Right lobe of liver (tissue), 6 donors: Measurements from ENCODE around the gene PLRG1. TPM values are rescaled to one million over a fixed set of nuclear protein-coding genes. Genes with fewer than 3 reads are reported as not detected.

Experiments
- ATAC-seq, 4 donors: fragments of 200-7000 bp; cut with Tn5 transposase; one replicate each; pipeline ENCODE4 v1.9.1; 2020; ENCODE audit warnings: mild to moderate bottlenecking in 4 of 4, moderate library complexity in 4 of 4
- DNase-seq, 3 donors: peaks; one replicate each; pipeline ENCODE4 v3.0.0-alpha.2; 2020
- H3K27ac ChIP-seq, 3 donors: fragments of 200-600 bp; one replicate each; pipeline ENCODE4 v1.8.0; 2022
- H3K27me3 ChIP-seq, 2 donors: fragments of 200-600 bp; one replicate each; pipeline ENCODE4 v1.8.0; 2022
- H3K36me3 ChIP-seq, 4 donors: fragments of 200-600 bp; sonication (generic) in 1 of 4; one replicate each; pipeline versions ENCODE4 v1.5.1 to v1.8.0; 2017 to 2022; ENCODE audit warnings: control low read depth in 1 of 4
- H3K4me1 ChIP-seq, 4 donors: fragments of 200-600 bp; sonication (generic) in 1 of 4; one replicate each; pipeline versions ENCODE4 v1.5.1 to v1.8.0; 2017 to 2022; ENCODE audit warnings: control low read depth in 1 of 4
- H3K4me3 ChIP-seq, 3 donors: fragments of 200-600 bp; one replicate each; pipeline ENCODE4 v1.8.0; 2022
- H3K9me3 ChIP-seq, 4 donors: fragments of 200-600 bp; sonication (generic) in 1 of 4; one replicate each; pipeline versions ENCODE4 v1.5.1 to v1.8.0; 2017 to 2022; ENCODE audit warnings: control low read depth in 1 of 4
- POLR2A ChIP-seq: fragments of 450-650 bp; IDR thresholded peaks from one replicate; pipeline ENCODE4 v1.6.1; 2017; ENCODE audit warnings: antibody characterized with exemption, mild to moderate bottlenecking
- WGBS: methylation state at CpG from one replicate; pipeline ENCODE4 v1.1.6; 2018; ENCODE audit warnings: low coverage, low lambda C conversion rate; ENCODE audit not compliant: insufficient coverage; ENCODE audit errors: missing lambda C conversion rate; 5-methylcytosine and 5-hydroxymethylcytosine counted together
- intact Hi-C, 2 donors: fragments of 100-400 bp; cut with DNase I; formaldehyde crosslinking; loops; one replicate each; pipeline versions ENCODE4 v1.11.2 to v1.14.1; 2022
- total RNA-seq, 6 experiments: library from RNA; depleted of rRNA in 2 of 6; stranded (reverse); fragments of >200 nt in 2 of 6; fragmentation: NEBNext Ultra II Directional in 3 of 6; extraction: Animal tissue kit (Norgen Biotek cat#: 25700) in 3 of 6; gene quantifications; one replicate each; pipeline versions ENCODE4 v1.1.0 to v1.2.4, GENCODE V29; 2016 to 2023
- TF ChIP-seq, protein P1 (sequence below), 4 donors: fragments of 200-600 bp in 3 of 4; fragments of 450-650 bp in 1 of 4; IDR thresholded peaks; one replicate each; pipeline versions ENCODE4 v1.5.1 to v1.8.0; 2016 to 2022; ENCODE audit warnings: antibody characterized with exemption in 4 of 4, mild to moderate bottlenecking in 2 of 4
- donor health status: DM: no; HTN: yes; CAD: no.
- donor health status: DM: no; HTN: no; CAD: no.
- donor health status: DM: no; HTN: no; CAD: no.
- donor health status: DM: no; HTN: yes; CAD: no.
- donor health status: DM: no; HTN: yes; CAD: no.

PLRG1 gene
- total RNA-seq, 6 experiments from 2014 or later: 33.1 to 55.8 (median 39.2) TPM

DNA sequence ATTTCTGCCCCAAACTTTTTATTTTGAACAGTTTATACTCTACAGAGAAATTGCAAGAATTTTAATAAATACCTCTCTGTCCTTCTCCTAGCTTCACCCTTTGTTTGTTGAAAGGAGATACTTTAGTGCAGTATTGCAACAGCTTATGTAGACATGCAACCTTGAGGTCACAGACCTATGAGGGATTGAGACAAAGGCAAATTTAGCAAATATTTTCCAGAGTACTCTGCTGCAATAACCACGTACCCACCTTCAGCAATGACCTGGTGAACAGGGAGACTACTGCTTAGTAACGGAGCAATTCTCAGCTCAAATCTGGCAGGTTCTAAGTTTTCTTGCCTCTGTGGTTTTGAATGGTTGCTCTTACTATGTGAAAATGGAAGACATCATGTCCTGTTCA, 27.1 kb upstream of the PLRG1 start:
- ATAC-seq: peak; percentile 59 to 89 (median 72)
- Histone ChIP-seq H3K27ac (peak overlapping the region; percentile 17 to 84 (median 25)), H3K4me1 (peaks cover 0 to 35% (median 7%) of the 10 kb centered on the region in 4 donors), H3K36me3 (no peaks in the 10 kb centered on the region), H3K27me3 (no peaks in the 10 kb centered on the region), H3K9me3 (no peaks in the 10 kb centered on the region), H3K4me3 (peak overlapping the region in 1 of 3 donors; percentile 8)
- DNase-seq: no peak
- no peak for TF ChIP-seq POLR2A
- TF ChIP-seq, protein P1, sequence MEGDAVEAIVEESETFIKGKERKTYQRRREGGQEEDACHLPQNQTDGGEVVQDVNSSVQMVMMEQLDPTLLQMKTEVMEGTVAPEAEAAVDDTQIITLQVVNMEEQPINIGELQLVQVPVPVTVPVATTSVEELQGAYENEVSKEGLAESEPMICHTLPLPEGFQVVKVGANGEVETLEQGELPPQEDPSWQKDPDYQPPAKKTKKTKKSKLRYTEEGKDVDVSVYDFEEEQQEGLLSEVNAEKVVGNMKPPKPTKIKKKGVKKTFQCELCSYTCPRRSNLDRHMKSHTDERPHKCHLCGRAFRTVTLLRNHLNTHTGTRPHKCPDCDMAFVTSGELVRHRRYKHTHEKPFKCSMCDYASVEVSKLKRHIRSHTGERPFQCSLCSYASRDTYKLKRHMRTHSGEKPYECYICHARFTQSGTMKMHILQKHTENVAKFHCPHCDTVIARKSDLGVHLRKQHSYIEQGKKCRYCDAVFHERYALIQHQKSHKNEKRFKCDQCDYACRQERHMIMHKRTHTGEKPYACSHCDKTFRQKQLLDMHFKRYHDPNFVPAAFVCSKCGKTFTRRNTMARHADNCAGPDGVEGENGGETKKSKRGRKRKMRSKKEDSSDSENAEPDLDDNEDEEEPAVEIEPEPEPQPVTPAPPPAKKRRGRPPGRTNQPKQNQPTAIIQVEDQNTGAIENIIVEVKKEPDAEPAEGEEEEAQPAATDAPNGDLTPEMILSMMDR (IDR thresholded peaks at IDR 0.05): no peak
- WGBS: 31% methylated on average over 2 of the region's 2 CpGs
- intact Hi-C loops: no loop called here

DNA sequence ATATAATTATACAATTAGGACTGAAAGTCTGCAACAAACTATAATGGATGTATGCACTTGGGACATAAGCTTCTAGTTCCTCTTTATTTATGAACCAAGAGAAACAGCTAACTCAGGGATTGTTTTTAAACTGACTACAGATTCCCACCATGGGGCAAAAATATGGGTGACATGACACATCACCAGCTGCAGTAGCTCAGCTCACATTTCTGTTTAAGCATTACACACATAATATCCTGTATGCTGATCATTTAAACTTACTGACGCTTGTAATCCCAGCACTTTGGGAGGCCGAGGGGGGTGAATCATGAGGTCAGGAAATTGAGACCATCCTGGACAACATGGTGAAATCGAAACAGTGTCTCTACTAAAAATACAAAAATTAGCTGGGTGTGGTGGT, 24.1 kb upstream of the PLRG1 start:
- DNase-seq (no peak), ATAC-seq (no peak)
- peaks cover 0 to 45% (median 7%) of the 10 kb centered on the region in 4 donors for H3K4me1 ChIP-seq
- TF ChIP-seq POLR2A: no peak
- TF ChIP-seq, protein P1 (IDR thresholded peaks at IDR 0.05): no peak
- WGBS: 97% methylated on average over 3 of the region's 3 CpGs
- no peak overlapping the region for H3K4me3 ChIP-seq
- peaks cover 0 to 15% (median 6%) of the 10 kb centered on the region in 4 donors for H3K36me3 ChIP-seq
- no peaks in the 10 kb centered on the region for H3K9me3 ChIP-seq
- H3K27me3 ChIP-seq: no peaks in the 10 kb centered on the region
- peak overlapping the region in 1 of 3 donors; percentile 26 for H3K27ac ChIP-seq
- intact Hi-C loops: no loop called here

DNA sequence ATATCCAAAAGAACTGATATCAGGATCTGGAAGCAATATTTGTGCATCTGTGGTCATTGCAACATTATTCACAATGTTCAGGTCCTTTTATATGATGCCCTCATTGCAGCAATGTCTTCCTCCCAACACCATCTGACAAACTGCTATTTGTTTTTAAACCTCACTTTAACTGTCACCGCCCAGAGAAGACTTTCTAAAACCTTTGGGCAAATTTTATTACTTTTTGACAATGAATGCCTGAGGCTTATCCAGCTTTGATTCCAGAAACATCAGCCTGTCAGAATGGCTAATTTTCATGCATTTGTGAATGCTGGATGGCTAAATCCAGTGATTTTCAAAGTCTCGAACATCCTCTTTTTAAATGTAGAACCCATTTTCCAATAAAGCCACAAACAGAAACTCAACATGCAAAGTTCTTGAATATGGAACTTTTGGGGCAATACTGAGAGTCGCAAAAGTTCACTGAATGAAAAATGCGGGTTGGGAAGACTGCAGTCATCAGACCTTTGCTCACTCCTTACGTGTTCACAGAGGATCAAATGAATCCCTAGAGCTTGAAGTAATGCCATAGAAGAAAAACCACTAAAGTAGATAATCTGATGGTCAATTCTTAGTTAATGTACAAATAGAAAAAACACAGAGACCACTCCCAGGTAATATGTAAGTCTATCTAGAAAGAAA, 23.1 kb upstream of the PLRG1 start:
- H3K4me1 ChIP-seq: peaks cover 0 to 37% (median 6%) of the 10 kb centered on the region in 4 donors
- DNase-seq: no peak
- WGBS: 23% methylated on average over 5 of the region's 5 CpGs
- H3K36me3 ChIP-seq: peaks cover 0 to 25% (median 11%) of the 10 kb centered on the region in 4 donors
- peak in 1 of 4 donors; percentile 13 for ATAC-seq
- no peak for TF ChIP-seq POLR2A
- H3K27me3 ChIP-seq: no peaks in the 10 kb centered on the region
- H3K4me3 ChIP-seq: no peak overlapping the region
- H3K27ac ChIP-seq: peak overlapping the region in 2 of 3 donors; percentile 9 to 91
- intact Hi-C loops: no loop called here
- no peaks in the 10 kb centered on the region for H3K9me3 ChIP-seq

DNA sequence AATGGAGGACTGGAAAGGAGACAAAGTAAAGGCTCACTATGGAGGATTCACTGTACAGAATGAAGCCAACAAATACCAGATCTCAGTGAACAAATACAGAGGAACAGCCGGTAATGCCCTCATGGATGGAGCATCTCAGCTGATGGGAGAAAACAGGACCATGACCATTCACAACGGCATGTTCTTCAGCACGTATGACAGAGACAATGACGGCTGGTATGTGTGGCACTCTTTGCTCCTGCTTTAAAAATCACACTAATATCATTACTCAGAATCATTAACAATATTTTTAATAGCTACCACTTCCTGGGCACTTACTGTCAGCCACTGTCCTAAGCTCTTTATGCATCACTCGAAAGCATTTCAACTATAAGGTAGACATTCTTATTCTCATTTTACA, 19.4 kb upstream of the PLRG1 start:
- 55% methylated on average over 5 of the region's 5 CpGs for WGBS
- intact Hi-C loops: loop anchor here in 1 of 2 donors (5.0 kb wide), 1 partner anchor 43 kb away; the partner anchor contains the start of gene FGG

More for the DNA sequence above, 19.4 kb upstream of the PLRG1 start:
- Histone ChIP-seq H3K9me3 (no peaks in the 10 kb centered on the region), H3K36me3 (peaks cover 0 to 62% (median 24%) of the 10 kb centered on the region in 4 donors), H3K4me3 (no peak overlapping the region), H3K27ac (peak overlapping the region in 2 of 3 donors; percentile 0 to 91), H3K27me3 (no peaks in the 10 kb centered on the region), H3K4me1 (peaks cover 0 to 38% (median 0%) of the 10 kb centered on the region in 4 donors)
- DNase-seq (no peak), ATAC-seq (peak in 2 of 4 donors; percentile 0 to 2)
- TF ChIP-seq, protein P1 (IDR thresholded peaks at IDR 0.05): no peak
- peak; percentile 51 for TF ChIP-seq POLR2A
